ENCODE measurements around the gene GPATCH2L.

The GPATCH2L gene

DNA sequence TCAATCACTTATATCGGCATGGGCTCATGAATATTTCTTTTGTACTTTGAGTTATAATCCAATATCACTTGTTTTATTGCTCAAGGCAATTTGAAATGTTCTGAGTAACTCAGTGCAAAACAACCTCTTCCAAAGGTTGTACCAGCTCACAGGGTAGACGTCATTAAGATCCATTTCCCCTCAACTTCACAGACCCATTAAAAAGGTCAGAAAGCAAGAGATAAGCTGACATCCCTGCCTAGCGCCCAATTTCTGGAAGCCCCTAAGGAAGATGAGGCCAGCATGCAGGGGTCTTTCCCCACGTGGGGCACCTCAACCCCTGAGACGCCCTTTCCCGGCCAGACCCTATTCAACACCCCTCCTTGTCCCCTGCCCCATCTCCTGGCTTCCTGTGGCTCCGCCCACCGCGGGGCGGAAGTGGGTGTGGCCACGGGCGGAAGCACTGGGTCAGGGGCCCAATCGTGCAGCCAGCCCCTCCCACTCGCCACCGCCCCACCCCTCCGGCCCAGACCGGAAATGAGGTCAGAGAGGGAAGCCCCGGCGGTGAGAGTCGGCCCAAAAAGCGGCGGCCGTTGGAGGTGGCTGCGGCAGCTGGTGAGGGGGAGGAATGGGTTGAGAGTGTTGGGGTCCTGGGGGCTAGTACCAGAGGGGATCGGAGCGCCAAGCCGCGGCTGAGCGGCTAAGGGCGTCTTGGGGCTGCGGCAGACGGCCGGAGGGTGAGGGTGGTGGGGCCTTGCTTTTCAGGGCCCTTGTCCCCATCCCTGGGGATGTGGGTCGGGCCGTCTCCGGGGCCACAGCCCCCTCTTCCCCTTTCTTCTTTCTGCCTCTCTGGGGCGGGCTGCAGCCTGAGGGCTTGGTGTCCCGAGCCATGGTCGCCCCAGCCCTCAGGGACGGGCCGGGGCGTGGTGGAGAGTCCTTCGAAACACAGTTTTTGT lies at the start of gene GPATCH2L:
Gene GPATCH2L (plus strand): TSS at position 525 of the 935 bp plus-strand sequence. CDS start 2,442 bp downstream, outside the sequence.
- peak within 1 kb of the TSS; percentile 97 for H3K27ac Mint-ChIP-seq
- peaks cover 9% of the 10 kb centered on the region for H3K27me3 Mint-ChIP-seq (ENCODE audit: low read depth)
- DNase-seq (ENCODE audit: low spot score): peak; percentile 93
- peaks cover 25% of the 10 kb centered on the region for H3K36me3 Mint-ChIP-seq (ENCODE audit: low read depth)
- peaks cover 45% of the 10 kb centered on the region for H3K4me1 Mint-ChIP-seq (ENCODE audit: low read depth)
- peaks cover 6% of the 10 kb centered on the region for H3K9me3 Mint-ChIP-seq
- H3K4me3 Mint-ChIP-seq: peak within 1 kb of the TSS; percentile 93

DNA sequence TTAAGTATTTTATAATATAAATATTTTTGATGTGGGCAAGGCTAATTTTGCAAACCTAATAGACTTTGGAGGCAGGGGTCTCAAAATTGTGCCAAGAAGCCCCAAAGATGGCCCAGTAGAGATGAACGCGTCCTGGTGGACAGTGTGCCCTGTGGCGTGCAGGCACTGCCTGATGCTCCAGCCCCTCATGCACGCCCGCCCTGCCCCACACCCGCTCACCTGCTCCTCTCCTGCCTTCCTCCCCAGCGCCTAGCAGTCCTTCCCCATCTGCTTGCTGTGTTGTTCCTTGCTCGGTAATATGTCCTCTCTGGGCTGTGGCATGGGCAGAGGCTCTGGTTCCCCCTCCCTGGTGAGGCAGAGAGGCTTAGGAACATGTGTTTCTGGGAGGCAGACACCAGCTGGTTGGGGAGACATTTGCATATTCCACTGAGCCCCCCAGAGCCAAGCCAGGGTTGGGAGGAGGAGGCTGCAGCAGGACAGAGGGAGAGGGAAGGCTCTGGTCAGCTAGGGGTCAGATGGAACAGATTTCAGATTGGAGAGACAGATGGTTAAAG lies 46.8 kb upstream of the GPATCH2L start:
- Mint-ChIP-seq H3K36me3 (ENCODE audit: low read depth) (no peaks in the 10 kb centered on the region), H3K27me3 (ENCODE audit: low read depth) (peaks cover 2% of the 10 kb centered on the region), H3K4me3 (no peak overlapping the region), H3K27ac (no peak overlapping the region), H3K4me1 (ENCODE audit: low read depth) (no peaks in the 10 kb centered on the region), H3K9me3 (no peaks in the 10 kb centered on the region)
- DNase-seq (ENCODE audit: low spot score): no peak

DNA sequence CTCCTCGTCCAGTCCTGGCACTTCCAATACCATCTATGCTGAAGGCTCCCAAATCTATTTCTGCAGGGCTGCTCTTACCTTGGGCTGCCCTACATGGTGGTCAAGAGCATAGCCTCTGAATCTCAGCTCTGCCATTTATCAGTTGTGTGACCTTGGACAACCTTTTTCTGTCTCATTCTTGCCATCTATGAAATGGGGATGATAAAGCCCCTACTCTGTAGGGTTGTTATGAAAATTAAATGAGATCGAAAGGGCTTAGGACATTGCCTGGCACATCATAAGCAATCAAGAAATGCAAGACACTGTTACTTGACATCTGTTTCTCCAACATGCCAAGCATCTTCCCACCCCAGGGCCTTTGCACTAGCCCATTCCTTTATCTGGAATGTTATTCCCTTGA lies 45.5 kb upstream of the GPATCH2L start:
- no peak overlapping the region for H3K27ac Mint-ChIP-seq
- no peaks in the 10 kb centered on the region for H3K9me3 Mint-ChIP-seq
- no peak for DNase-seq (ENCODE audit: low spot score)
- peaks cover 2% of the 10 kb centered on the region for H3K27me3 Mint-ChIP-seq (ENCODE audit: low read depth)
- no peaks in the 10 kb centered on the region for H3K36me3 Mint-ChIP-seq (ENCODE audit: low read depth)
- no peaks in the 10 kb centered on the region for H3K4me1 Mint-ChIP-seq (ENCODE audit: low read depth)
- no peak overlapping the region for H3K4me3 Mint-ChIP-seq

DNA sequence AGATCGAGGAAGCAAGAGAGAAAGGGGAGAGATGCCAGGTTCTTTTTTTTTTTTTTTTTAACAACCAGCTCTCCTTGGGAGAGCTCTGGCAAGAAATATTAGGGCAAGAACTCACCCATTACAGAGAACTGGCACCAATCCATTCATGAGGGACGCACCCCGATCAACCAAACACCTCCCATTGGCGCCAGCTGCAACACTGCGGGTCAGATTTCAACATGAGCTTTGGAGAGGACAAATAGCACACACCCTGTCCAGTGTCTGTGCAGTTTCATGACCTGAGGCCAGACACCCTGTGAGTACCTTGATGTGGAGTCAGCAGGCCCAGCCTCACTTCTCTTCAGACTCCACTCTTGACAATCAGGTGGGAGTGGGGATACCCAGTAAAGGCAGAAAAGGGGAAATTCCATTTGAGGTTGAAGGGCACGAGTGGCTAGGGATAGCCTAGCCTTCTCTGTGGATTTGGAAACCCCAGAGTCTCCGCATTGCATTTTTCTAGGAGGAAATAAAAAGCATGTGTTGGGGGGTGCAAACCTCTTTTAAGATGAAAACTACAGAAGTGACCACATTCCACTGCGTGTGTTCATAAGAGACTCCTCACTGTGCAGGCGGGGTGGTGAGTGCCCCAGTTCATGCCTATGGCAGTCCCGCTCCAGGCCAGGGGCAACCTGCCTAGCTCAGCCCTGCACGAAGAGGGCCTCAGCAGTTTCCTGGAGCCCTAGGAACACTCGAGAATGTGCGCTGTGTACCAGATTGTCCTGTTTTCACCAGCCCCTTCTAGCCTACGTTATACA lies 42.4 kb upstream of the GPATCH2L start:
- H3K36me3 Mint-ChIP-seq (ENCODE audit: low read depth): no peaks in the 10 kb centered on the region
- DNase-seq (ENCODE audit: low spot score): no peak
- no peaks in the 10 kb centered on the region for H3K9me3 Mint-ChIP-seq
- H3K4me3 Mint-ChIP-seq: no peak overlapping the region
- H3K27ac Mint-ChIP-seq: no peak overlapping the region
- no peaks in the 10 kb centered on the region for H3K4me1 Mint-ChIP-seq (ENCODE audit: low read depth)
- H3K27me3 Mint-ChIP-seq (ENCODE audit: low read depth): peaks cover 3% of the 10 kb centered on the region

GRCh38 chr14:76112889-76113624 lies 38.7 kb upstream of the GPATCH2L start:
- no peak overlapping the region for H3K27ac Mint-ChIP-seq
- no peaks in the 10 kb centered on the region for H3K36me3 Mint-ChIP-seq (ENCODE audit: low read depth)
- peaks cover 5% of the 10 kb centered on the region for H3K27me3 Mint-ChIP-seq (ENCODE audit: low read depth)
- H3K4me1 Mint-ChIP-seq (ENCODE audit: low read depth): no peaks in the 10 kb centered on the region
- no peak overlapping the region for H3K4me3 Mint-ChIP-seq
- H3K9me3 Mint-ChIP-seq: no peaks in the 10 kb centered on the region
- no peak for DNase-seq (ENCODE audit: low spot score)

GRCh38 chr14:76113691-76114090 lies 38.0 kb upstream of the GPATCH2L start:
- Mint-ChIP-seq H3K4me3 (no peak overlapping the region), H3K27ac (no peak overlapping the region), H3K36me3 (ENCODE audit: low read depth) (no peaks in the 10 kb centered on the region), H3K4me1 (ENCODE audit: low read depth) (no peaks in the 10 kb centered on the region), H3K9me3 (no peaks in the 10 kb centered on the region), H3K27me3 (ENCODE audit: low read depth) (peaks cover 5% of the 10 kb centered on the region)
- no peak for DNase-seq (ENCODE audit: low spot score)

DNA sequence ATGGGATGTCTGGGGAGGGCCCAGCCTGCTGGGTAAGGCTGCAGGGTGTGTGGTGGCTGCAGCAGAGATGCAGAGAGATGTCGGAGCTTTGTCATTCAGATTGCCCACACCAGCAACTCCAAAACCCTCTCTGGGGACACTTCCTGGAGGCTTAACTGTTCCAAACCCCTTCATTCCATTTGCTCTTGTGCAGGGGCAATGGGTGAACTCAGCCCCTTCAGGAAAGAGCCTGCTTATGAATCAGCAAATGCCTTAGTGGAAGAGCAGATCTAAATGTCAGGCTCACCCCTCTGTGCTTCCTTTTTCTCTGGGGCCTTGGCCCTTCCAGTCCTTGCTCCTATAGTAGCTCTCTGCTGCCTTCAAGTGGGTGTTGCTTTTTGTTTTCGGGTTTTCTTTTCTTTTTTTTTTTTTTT lies 36.7 kb upstream of the GPATCH2L start:
- Mint-ChIP-seq H3K4me1 (ENCODE audit: low read depth) (no peaks in the 10 kb centered on the region), H3K4me3 (no peak overlapping the region), H3K36me3 (ENCODE audit: low read depth) (no peaks in the 10 kb centered on the region), H3K27ac (no peak overlapping the region), H3K27me3 (ENCODE audit: low read depth) (peaks cover 5% of the 10 kb centered on the region), H3K9me3 (no peaks in the 10 kb centered on the region)
- no peak for DNase-seq (ENCODE audit: low spot score)

- peaks cover 5% of the 10 kb centered on the region for H3K27me3 Mint-ChIP-seq (ENCODE audit: low read depth)
- no peaks in the 10 kb centered on the region for H3K4me1 Mint-ChIP-seq (ENCODE audit: low read depth)
- no peak overlapping the region for H3K27ac Mint-ChIP-seq
- H3K4me3 Mint-ChIP-seq: no peak overlapping the region
- H3K9me3 Mint-ChIP-seq: no peaks in the 10 kb centered on the region
- H3K36me3 Mint-ChIP-seq (ENCODE audit: low read depth): no peaks in the 10 kb centered on the region
- DNase-seq (ENCODE audit: low spot score): no peak
Measured at GRCh38 chr14:76117789-76118484, 33.8 kb upstream of the GPATCH2L start.

GRCh38 chr14:76118594-76118993 lies 33.1 kb upstream of the GPATCH2L start:
- H3K27me3 Mint-ChIP-seq (ENCODE audit: low read depth): peaks cover 5% of the 10 kb centered on the region
- no peak for DNase-seq (ENCODE audit: low spot score)
- no peaks in the 10 kb centered on the region for H3K9me3 Mint-ChIP-seq
- no peak overlapping the region for H3K4me3 Mint-ChIP-seq
- H3K36me3 Mint-ChIP-seq (ENCODE audit: low read depth): no peaks in the 10 kb centered on the region
- no peak overlapping the region for H3K27ac Mint-ChIP-seq
- H3K4me1 Mint-ChIP-seq (ENCODE audit: low read depth): no peaks in the 10 kb centered on the region

DNA sequence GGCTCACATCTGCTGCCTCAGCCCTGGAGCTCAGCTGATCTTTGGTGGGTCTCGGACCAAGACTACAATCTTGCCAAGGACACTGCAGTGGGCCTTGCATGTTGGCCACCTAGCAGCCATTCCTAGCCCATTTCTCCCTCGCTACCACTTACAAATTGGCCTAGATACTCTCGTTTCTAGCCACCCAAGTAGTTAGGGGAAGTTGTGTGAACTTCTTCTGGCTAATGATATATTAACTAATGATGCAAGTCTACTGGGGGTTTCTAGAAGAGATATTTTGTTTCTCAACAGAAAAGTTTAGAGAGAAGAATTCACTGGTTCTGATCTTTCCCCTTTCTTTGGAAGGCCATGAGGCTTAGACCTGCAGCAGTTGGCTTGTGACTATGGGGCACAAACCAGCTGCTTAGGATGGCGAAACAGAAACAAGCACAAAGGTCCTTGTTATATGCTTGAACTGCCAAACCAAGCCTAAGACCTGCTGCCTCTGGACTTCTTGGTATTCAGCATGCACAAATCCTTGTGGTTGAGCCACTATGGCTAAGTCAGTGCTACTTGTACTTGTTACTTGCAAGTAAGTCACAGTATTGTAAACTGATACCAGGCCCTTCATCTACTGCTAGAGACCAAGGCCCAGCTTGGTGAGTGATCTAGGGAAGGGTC lies 30.5 kb upstream of the GPATCH2L start:
- Mint-ChIP-seq H3K4me3 (no peak overlapping the region), H3K4me1 (ENCODE audit: low read depth) (no peaks in the 10 kb centered on the region), H3K36me3 (ENCODE audit: low read depth) (no peaks in the 10 kb centered on the region), H3K27me3 (ENCODE audit: low read depth) (no peaks in the 10 kb centered on the region), H3K9me3 (no peaks in the 10 kb centered on the region), H3K27ac (no peak overlapping the region)
- no peak for DNase-seq (ENCODE audit: low spot score)

GRCh38 chr14:76123426-76124225 lies 28.1 kb upstream of the GPATCH2L start:
- DNase-seq (ENCODE audit: low spot score): no peak
- H3K4me3 Mint-ChIP-seq: no peak overlapping the region
- H3K27me3 Mint-ChIP-seq (ENCODE audit: low read depth): no peaks in the 10 kb centered on the region
- no peaks in the 10 kb centered on the region for H3K9me3 Mint-ChIP-seq
- no peaks in the 10 kb centered on the region for H3K36me3 Mint-ChIP-seq (ENCODE audit: low read depth)
- H3K4me1 Mint-ChIP-seq (ENCODE audit: low read depth): no peaks in the 10 kb centered on the region
- no peak overlapping the region for H3K27ac Mint-ChIP-seq

- DNase-seq (ENCODE audit: low spot score): no peak
- no peak overlapping the region for H3K27ac Mint-ChIP-seq
- H3K4me1 Mint-ChIP-seq (ENCODE audit: low read depth): no peaks in the 10 kb centered on the region
- H3K27me3 Mint-ChIP-seq (ENCODE audit: low read depth): peaks cover 3% of the 10 kb centered on the region
- H3K9me3 Mint-ChIP-seq: no peaks in the 10 kb centered on the region
- no peaks in the 10 kb centered on the region for H3K36me3 Mint-ChIP-seq (ENCODE audit: low read depth)
- H3K4me3 Mint-ChIP-seq: no peak overlapping the region
Measured at GRCh38 chr14:76125511-76125910, 26.2 kb upstream of the GPATCH2L start.

Data from T-helper 2 cell treated with Interferon-gamma antibody and Interleukin-4, amounts not matched to agents 5 μg/mL and 100 μg/mL, for 36 hours (primary cell).